ENCODE results near the gene ZNF207. TPM values are rescaled to one million over a fixed set of nuclear protein-coding genes. Genes with fewer than 3 reads are reported as not detected.
"Not testable (repeated sequence)": the region's sequence is repeated elsewhere in the genome, so short reads cannot be mapped to it uniquely, and the experiment has no call there.

The ZNF207 gene
- total and polyA plus RNA-seq, 7 donors: 60.9 to 136 (median 75.2) TPM

- ATAC-seq (no peak), DNase-seq (no peak)
- TF ChIP-seq CTCF (IDR thresholded peaks at IDR 0.05): no peak
- no peak overlapping the region for H3K27ac ChIP-seq
- H3K4me3 ChIP-seq: no peak overlapping the region
- WGBS, 3 donors: 76 to 85% (median 76%) methylated on average over 9 of the region's 9 CpGs
- H3K27me3 ChIP-seq (ENCODE audit: insufficient read depth in 3 of 3, low read length in 2 of 3): peaks cover 0 to 4% (median 0%) of the 10 kb centered on the region in 3 donors
- no peaks in the 10 kb centered on the region for H3K9me3 ChIP-seq
- no peaks in the 10 kb centered on the region for H3K4me1 ChIP-seq
- no peaks in the 10 kb centered on the region for H3K36me3 ChIP-seq (ENCODE audit: insufficient read depth in 1 of 2, low read depth in 1 of 2)
- intact Hi-C loops (cut with DNase I): no loop called here
Observed at GRCh38 chr17:32305049-32305448, 44.9 kb upstream of the ZNF207 start.

GRCh38 chr17:32307658-32308057, 42.3 kb upstream of the ZNF207 start:
- DNase-seq (no peak), ATAC-seq (no peak)
- H3K4me3 ChIP-seq: no peak overlapping the region
- no peaks in the 10 kb centered on the region for H3K9me3 ChIP-seq
- H3K27me3 ChIP-seq (ENCODE audit: insufficient read depth in 3 of 3, low read length in 2 of 3): peaks cover 0 to 4% (median 0%) of the 10 kb centered on the region in 3 donors
- no peak overlapping the region for H3K27ac ChIP-seq
- TF ChIP-seq CTCF (IDR thresholded peaks at IDR 0.05): no peak
- intact Hi-C loops (cut with DNase I): no loop called here
- 69 to 78% (median 70%) methylated on average over 4 of the region's 4 CpGs for WGBS, 3 donors
- no peaks in the 10 kb centered on the region for H3K4me1 ChIP-seq
- H3K36me3 ChIP-seq (ENCODE audit: insufficient read depth in 1 of 2, low read depth in 1 of 2): no peaks in the 10 kb centered on the region

GRCh38 chr17:32311028-32311536, 38.9 kb upstream of the ZNF207 start:
- DNase-seq (no peak), ATAC-seq (no peak)
- Histone ChIP-seq H3K9me3 (no peaks in the 10 kb centered on the region), H3K27ac (no peak overlapping the region), H3K36me3 (ENCODE audit: insufficient read depth in 1 of 2, low read depth in 1 of 2) (no peaks in the 10 kb centered on the region), H3K4me3 (peak overlapping the region; percentile 22), H3K27me3 (ENCODE audit: insufficient read depth in 3 of 3, low read length in 2 of 3) (peaks cover 0 to 4% (median 0%) of the 10 kb centered on the region in 3 donors), H3K4me1 (no peaks in the 10 kb centered on the region)
- no peak for TF ChIP-seq CTCF (IDR thresholded peaks at IDR 0.05)
- intact Hi-C loops (cut with DNase I): loop anchor here in 1 of 2 donors (5.0 kb wide), 1 partner anchor 34 kb away; no protein-coding TSS in a partner anchor
- 6 to 18% (median 10%) methylated on average over 9 of the region's 9 CpGs for WGBS, 3 donors

GRCh38 chr17:32314636-32315035, 35.3 kb upstream of the ZNF207 start:
- H3K27me3 ChIP-seq (ENCODE audit: insufficient read depth in 3 of 3, low read length in 2 of 3): no peaks in the 10 kb centered on the region
- intact Hi-C loops (cut with DNase I): loop anchor here in 1 of 2 donors (5.0 kb wide), 1 partner anchor 37 kb away; no protein-coding TSS in a partner anchor
- no peaks in the 10 kb centered on the region for H3K4me1 ChIP-seq
- 72 to 79% (median 75%) methylated on average over 9 of the region's 9 CpGs for WGBS, 3 donors
- no peak overlapping the region for H3K4me3 ChIP-seq
- no peaks in the 10 kb centered on the region for H3K9me3 ChIP-seq
- no peak overlapping the region for H3K27ac ChIP-seq
- TF ChIP-seq CTCF (IDR thresholded peaks at IDR 0.05): no peak
- ATAC-seq (no peak), DNase-seq (no peak)
- no peaks in the 10 kb centered on the region for H3K36me3 ChIP-seq (ENCODE audit: insufficient read depth in 1 of 2, low read depth in 1 of 2)

GRCh38 chr17:32315171-32315570, 34.8 kb upstream of the ZNF207 start:
- 81 to 88% (median 85%) methylated on average over 8 of the region's 8 CpGs for WGBS, 3 donors
- H3K4me1 ChIP-seq: no peaks in the 10 kb centered on the region
- H3K27ac ChIP-seq: no peak overlapping the region
- ATAC-seq: no peak
- no peaks in the 10 kb centered on the region for H3K9me3 ChIP-seq
- H3K4me3 ChIP-seq: no peak overlapping the region
- intact Hi-C loops (cut with DNase I): no loop called here
- no peaks in the 10 kb centered on the region for H3K36me3 ChIP-seq (ENCODE audit: insufficient read depth in 1 of 2, low read depth in 1 of 2)
- DNase-seq: no peak
- H3K27me3 ChIP-seq (ENCODE audit: insufficient read depth in 3 of 3, low read length in 2 of 3): no peaks in the 10 kb centered on the region
- TF ChIP-seq CTCF (IDR thresholded peaks at IDR 0.05): no peak

- H3K9me3 ChIP-seq; H3K36me3 ChIP-seq (ENCODE audit: insufficient read depth in 1 of 2, low read depth in 1 of 2); H3K27ac ChIP-seq; DNase-seq; H3K27me3 ChIP-seq (ENCODE audit: insufficient read depth in 3 of 3, low read length in 2 of 3); H3K4me3 ChIP-seq; ATAC-seq; H3K4me1 ChIP-seq; intact Hi-C loops (cut with DNase I): not testable (repeated sequence)
- WGBS, 3 donors: 90 to 93% (median 92%) methylated on average over 5 of the region's 5 CpGs
Observed at GRCh38 chr17:32316653-32317052, 33.3 kb upstream of the ZNF207 start.

Measured in psoas muscle (tissue), 8 donors.